ENCODE data around the gene HOXC11. TPM values are rescaled to one million over a fixed set of nuclear protein-coding genes. Genes with fewer than 3 reads are reported as not detected.

HOXC11 gene
- total RNA-seq, 1 donor from 2014 or later = not detected

DNA sequence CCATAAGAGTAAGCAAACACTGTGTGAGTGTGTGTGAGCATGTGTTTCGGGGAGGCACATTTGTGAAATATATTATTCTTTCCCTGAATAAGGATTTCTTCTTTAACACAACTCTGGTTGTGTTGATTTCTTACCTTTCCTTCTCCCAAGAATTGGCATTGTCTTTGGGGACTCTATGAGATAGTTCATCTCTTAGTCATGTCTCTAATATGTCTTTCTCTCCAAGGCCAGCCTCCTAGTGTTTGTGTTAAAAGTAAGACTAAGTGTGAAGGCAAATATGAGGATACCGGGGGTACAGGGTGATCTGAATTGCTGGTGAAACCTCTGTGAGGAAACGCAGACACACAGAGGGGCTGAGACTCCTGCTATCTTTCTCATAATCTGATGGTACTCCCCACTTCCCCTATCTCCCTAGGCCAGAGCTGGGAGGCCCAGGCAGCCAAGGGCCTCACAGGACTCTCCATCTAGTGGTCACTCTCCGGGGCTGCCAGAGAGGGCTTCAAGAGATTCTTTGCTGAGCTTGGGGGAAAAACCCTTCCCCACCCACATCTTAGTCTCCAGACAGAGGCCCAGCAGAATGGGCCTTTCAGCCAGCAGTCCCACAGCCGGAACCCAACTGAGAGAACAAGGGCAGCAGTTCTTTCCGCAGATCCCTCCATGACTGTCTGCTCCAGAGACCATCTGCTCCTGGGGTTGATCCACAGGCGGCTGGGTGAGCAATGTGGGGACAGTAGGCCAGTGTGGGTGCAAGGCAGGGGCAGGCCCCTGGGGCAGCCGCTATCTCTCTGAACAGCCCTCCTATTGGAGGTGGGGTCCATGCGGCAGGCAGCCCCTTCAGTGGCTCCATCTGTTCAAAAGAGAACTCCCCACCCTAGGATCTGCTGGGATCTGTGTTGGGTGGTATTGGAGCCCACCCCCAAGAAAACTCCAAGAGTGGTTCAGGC, 24.0 kb upstream of the HOXC11 start:
- no peak overlapping the region for H3K27ac Mint-ChIP-seq (ENCODE audit: unreplicated experiment)
- no peaks in the 10 kb centered on the region for H3K36me3 Mint-ChIP-seq (ENCODE audit: unreplicated experiment)
- no peak for DNase-seq
- no peaks in the 10 kb centered on the region for H3K4me1 Mint-ChIP-seq (ENCODE audit: low read depth, unreplicated experiment)
- H3K9me3 Mint-ChIP-seq (ENCODE audit: unreplicated experiment) = peaks cover 3% of the 10 kb centered on the region
- no peak overlapping the region for H3K4me3 Mint-ChIP-seq (ENCODE audit: unreplicated experiment)
- peaks cover 46% of the 10 kb centered on the region for H3K27me3 Mint-ChIP-seq (ENCODE audit: unreplicated experiment)
- TF ChIP-seq, protein P1, sequence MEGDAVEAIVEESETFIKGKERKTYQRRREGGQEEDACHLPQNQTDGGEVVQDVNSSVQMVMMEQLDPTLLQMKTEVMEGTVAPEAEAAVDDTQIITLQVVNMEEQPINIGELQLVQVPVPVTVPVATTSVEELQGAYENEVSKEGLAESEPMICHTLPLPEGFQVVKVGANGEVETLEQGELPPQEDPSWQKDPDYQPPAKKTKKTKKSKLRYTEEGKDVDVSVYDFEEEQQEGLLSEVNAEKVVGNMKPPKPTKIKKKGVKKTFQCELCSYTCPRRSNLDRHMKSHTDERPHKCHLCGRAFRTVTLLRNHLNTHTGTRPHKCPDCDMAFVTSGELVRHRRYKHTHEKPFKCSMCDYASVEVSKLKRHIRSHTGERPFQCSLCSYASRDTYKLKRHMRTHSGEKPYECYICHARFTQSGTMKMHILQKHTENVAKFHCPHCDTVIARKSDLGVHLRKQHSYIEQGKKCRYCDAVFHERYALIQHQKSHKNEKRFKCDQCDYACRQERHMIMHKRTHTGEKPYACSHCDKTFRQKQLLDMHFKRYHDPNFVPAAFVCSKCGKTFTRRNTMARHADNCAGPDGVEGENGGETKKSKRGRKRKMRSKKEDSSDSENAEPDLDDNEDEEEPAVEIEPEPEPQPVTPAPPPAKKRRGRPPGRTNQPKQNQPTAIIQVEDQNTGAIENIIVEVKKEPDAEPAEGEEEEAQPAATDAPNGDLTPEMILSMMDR (IDR thresholded peaks at IDR 0.05; ENCODE audit: partially characterized antibody, unreplicated experiment) = no peak

DNA sequence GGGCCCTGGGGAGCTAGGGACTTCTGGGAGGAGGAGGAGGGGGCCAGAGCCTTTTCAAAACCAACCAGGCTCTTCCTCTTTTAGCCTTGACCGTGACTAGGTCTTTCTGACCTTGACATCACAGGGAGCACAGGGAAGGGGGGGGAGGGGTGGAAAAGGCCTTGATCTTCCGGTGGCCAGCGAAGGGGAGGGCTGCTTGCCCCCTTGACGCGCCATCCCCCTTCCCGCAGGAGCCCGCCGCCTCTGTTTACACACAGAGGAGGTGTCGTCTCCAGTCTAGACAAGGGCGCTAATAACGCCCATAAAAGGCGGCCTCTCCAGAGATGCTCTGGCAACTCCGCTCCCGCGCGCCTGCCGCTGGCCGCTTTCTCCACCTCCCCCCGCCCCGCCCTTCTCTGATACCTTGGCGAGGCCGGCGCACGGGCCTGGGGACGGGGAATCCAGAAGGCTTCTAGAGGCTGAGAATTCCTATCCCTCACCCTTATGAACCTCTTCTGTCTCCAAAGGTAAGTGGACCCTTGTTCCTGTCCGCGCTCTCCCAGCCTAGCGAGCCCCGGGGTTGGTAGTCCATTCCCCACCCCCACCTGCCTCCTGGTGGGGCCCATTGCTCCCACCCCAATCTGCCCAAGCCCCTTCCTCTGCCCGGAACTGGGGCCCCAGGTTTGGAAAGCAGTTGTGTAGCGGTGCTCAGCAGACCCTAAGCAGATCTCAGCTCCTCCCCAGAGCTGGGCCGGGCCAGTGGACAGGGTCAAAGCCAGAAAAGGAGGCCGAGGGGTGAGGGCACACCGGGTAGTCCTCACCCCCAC, 23.1 kb upstream of the HOXC11 start:
- Mint-ChIP-seq H3K36me3 (ENCODE audit: unreplicated experiment) (no peaks in the 10 kb centered on the region), H3K27ac (ENCODE audit: unreplicated experiment) (no peak overlapping the region), H3K4me1 (ENCODE audit: low read depth, unreplicated experiment) (no peaks in the 10 kb centered on the region), H3K4me3 (ENCODE audit: unreplicated experiment) (no peak overlapping the region), H3K27me3 (ENCODE audit: unreplicated experiment) (peaks cover 43% of the 10 kb centered on the region), H3K9me3 (ENCODE audit: unreplicated experiment) (peaks cover 3% of the 10 kb centered on the region)
- TF ChIP-seq, protein P1 (IDR thresholded peaks at IDR 0.05; ENCODE audit: partially characterized antibody, unreplicated experiment) = no peak
- no peak for DNase-seq

DNA sequence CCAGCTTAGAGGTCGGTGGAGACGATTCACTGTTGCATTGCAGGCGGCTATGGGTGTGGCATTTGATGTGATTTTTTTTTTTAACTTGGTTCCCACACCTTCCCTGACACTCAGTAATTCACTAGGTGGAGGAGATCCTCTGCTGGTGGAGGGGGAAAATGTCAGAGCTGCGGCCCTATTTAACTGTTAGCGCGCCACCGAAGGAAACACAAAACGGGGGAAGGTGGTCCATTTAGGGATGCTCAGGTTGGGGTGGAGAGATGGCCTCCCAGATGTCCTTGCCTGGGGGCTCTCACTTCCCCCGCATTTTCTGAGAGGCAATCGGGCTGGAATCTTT, 22.5 kb upstream of the HOXC11 start:
- peaks cover 3% of the 10 kb centered on the region for H3K9me3 Mint-ChIP-seq (ENCODE audit: unreplicated experiment)
- H3K36me3 Mint-ChIP-seq (ENCODE audit: unreplicated experiment) = no peaks in the 10 kb centered on the region
- TF ChIP-seq, protein P1 (IDR thresholded peaks at IDR 0.05; ENCODE audit: partially characterized antibody, unreplicated experiment) = no peak
- peaks cover 42% of the 10 kb centered on the region for H3K27me3 Mint-ChIP-seq (ENCODE audit: unreplicated experiment)
- no peak for DNase-seq
- H3K27ac Mint-ChIP-seq (ENCODE audit: unreplicated experiment) = no peak overlapping the region
- no peak overlapping the region for H3K4me3 Mint-ChIP-seq (ENCODE audit: unreplicated experiment)
- H3K4me1 Mint-ChIP-seq (ENCODE audit: low read depth, unreplicated experiment) = no peaks in the 10 kb centered on the region

DNA sequence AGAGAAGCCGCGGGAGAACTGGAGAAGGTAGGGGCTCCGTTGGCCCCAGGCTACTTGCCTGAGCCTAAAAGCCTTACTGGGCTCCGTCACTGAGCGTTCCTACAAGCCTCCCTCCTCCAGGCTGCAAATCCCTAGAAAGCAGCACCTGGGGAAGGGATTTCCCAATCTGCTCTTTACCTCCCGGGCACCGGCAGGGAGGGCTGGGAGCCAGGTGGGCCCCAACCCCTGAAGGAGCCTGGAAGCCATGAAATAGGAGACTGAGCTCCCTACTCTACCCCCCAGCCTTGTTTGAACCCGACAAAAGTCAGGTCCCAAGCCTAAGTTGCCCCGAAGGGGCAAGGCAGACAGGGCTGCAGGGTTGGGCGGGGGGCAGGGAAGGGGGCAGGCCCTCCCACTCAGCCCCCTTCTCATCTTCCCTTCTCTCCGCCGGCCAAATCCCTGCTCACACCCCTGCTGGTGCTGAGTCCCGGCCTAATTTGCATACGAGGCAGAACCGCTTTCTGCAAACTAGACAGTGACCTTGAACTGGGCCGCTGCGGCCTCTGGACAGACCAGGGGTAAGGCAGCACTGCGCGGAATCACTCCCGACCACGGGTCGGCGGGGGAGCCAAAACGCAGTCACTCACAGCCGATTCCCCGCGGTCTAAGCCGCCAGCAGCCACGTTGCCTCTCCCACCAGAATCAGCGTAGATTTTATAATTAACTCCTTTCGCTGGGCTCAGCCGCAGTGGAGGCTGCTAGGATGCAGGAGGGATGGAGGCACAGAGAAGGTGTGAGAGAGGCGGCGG, 21.9 kb upstream of the HOXC11 start:
- DNase-seq = no peak
- Mint-ChIP-seq H3K27me3 (ENCODE audit: unreplicated experiment) (peaks cover 44% of the 10 kb centered on the region), H3K36me3 (ENCODE audit: unreplicated experiment) (no peaks in the 10 kb centered on the region), H3K4me3 (ENCODE audit: unreplicated experiment) (no peak overlapping the region), H3K27ac (ENCODE audit: unreplicated experiment) (no peak overlapping the region), H3K9me3 (ENCODE audit: unreplicated experiment) (peaks cover 3% of the 10 kb centered on the region), H3K4me1 (ENCODE audit: low read depth, unreplicated experiment) (no peaks in the 10 kb centered on the region)
- TF ChIP-seq, protein P1 (IDR thresholded peaks at IDR 0.05; ENCODE audit: partially characterized antibody, unreplicated experiment) = no peak

Measured in glutamatergic neuron (in vitro differentiated cells).